Measurements from ENCODE around the gene SGPP2. TPM values are rescaled to one million over a fixed set of nuclear protein-coding genes. Genes with fewer than 3 reads are reported as not detected.

Gene SGPP2
- polyA plus RNA-seq, 3 donors, result not detected

- H3K27ac Mint-ChIP-seq, result no peak overlapping the region
- no peaks in the 10 kb centered on the region for H3K79me2 ChIP-seq (ENCODE audit: insufficient read depth, low read length)
- H3K4me3 Mint-ChIP-seq, result peak overlapping the region in 1 of 2 donors; percentile 23
- H3K27me3 ChIP-seq (ENCODE audit: control insufficient read depth in 2 of 2, insufficient read depth in 2 of 2, low read length in 2 of 2), result peaks cover 25 to 28% of the 10 kb centered on the region in 2 donors
- no peaks in the 10 kb centered on the region for H3K36me3 ChIP-seq (replicated peaks in 1 of 2; ENCODE audit: control insufficient read depth in 1 of 2, insufficient read depth in 2 of 2, low read length in 2 of 2)
- H3K9ac ChIP-seq (ENCODE audit: insufficient read depth, low read length, poor library complexity, severe bottlenecking), result no peak overlapping the region
- H3K4me2 ChIP-seq (replicated peaks; ENCODE audit: extremely low read depth, low read length, poor library complexity, severe bottlenecking), result no peak overlapping the region
- no peak overlapping the region for H2AFZ ChIP-seq (ENCODE audit: insufficient read depth, low read depth, low read length, poor library complexity, severe bottlenecking)
- H4K20me1 ChIP-seq (ENCODE audit: insufficient read depth, low read length), result no peaks in the 10 kb centered on the region
- 100% methylated on average over 1 of the region's 3 CpGs for WGBS (ENCODE audit: insufficient coverage)
- H3K4me3 ChIP-seq (replicated peaks in 1 of 3; ENCODE audit: low read depth in 2 of 3, low read length in 3 of 3), result no peak overlapping the region
- H3K9me3 ChIP-seq (replicated peaks in 1 of 2; ENCODE audit: control insufficient read depth in 1 of 2, insufficient read depth in 1 of 2, low read length in 2 of 2), result no peaks in the 10 kb centered on the region
- H3K36me3 Mint-ChIP-seq, result peaks cover 0 to 2% of the 10 kb centered on the region in 2 donors
- peaks cover 5% of the 10 kb centered on the region in 2 donors for H3K4me1 ChIP-seq (ENCODE audit: control insufficient read depth in 1 of 2, insufficient read depth in 2 of 2, low read length in 2 of 2)
- peaks cover 18% of the 10 kb centered on the region for H3K4me1 Mint-ChIP-seq
- peaks cover 0 to 14% (median 0%) of the 10 kb centered on the region in 7 donors for H3K9me3 Mint-ChIP-seq
- TF ChIP-seq CTCF (IDR thresholded peaks at IDR 0.05), result no peak
- no peak for DNase-seq
- no peak overlapping the region for H3K27ac ChIP-seq (ENCODE audit: low read depth in 1 of 2, low read length in 2 of 2)
- H3K27me3 Mint-ChIP-seq (ENCODE audit: low read depth in 3 of 3), result peaks cover 38 to 47% (median 46%) of the 10 kb centered on the region in 3 donors
- intact Hi-C loops (cut with micrococcal nuclease), result no loop called here
Observed at GRCh38 chr2:222430071-222430470, 5.7 kb downstream of the SGPP2 start.

GRCh38 chr2:222430681-222431080 lies 6.3 kb downstream of the SGPP2 start:
- Mint-ChIP-seq H3K27ac (no peak overlapping the region), H3K36me3 (peaks cover 0 to 2% of the 10 kb centered on the region in 2 donors), H3K4me1 (peaks cover 14% of the 10 kb centered on the region), H3K4me3 (no peak overlapping the region), H3K9me3 (peaks cover 0 to 9% (median 0%) of the 10 kb centered on the region in 7 donors), H3K27me3 (ENCODE audit: low read depth in 3 of 3) (peaks cover 32 to 41% (median 40%) of the 10 kb centered on the region in 3 donors)
- no peak overlapping the region for H3K27ac ChIP-seq (ENCODE audit: low read depth in 1 of 2, low read length in 2 of 2)
- no peak overlapping the region for H3K4me3 ChIP-seq (replicated peaks in 1 of 3; ENCODE audit: low read depth in 2 of 3, low read length in 3 of 3)
- no peaks in the 10 kb centered on the region for H3K79me2 ChIP-seq (ENCODE audit: insufficient read depth, low read length)
- intact Hi-C loops (cut with micrococcal nuclease), result no loop called here
- H4K20me1 ChIP-seq (ENCODE audit: insufficient read depth, low read length), result no peaks in the 10 kb centered on the region
- no peak overlapping the region for H3K4me2 ChIP-seq (replicated peaks; ENCODE audit: extremely low read depth, low read length, poor library complexity, severe bottlenecking)
- H3K9me3 ChIP-seq (replicated peaks in 1 of 2; ENCODE audit: control insufficient read depth in 1 of 2, insufficient read depth in 1 of 2, low read length in 2 of 2), result no peaks in the 10 kb centered on the region
- TF ChIP-seq CTCF (IDR thresholded peaks at IDR 0.05), result no peak
- DNase-seq, result peak in 1 of 3 donors; percentile 63
- no peaks in the 10 kb centered on the region for H3K4me1 ChIP-seq (ENCODE audit: control insufficient read depth in 1 of 2, insufficient read depth in 2 of 2, low read length in 2 of 2)
- no peaks in the 10 kb centered on the region for H3K36me3 ChIP-seq (replicated peaks in 1 of 2; ENCODE audit: control insufficient read depth in 1 of 2, insufficient read depth in 2 of 2, low read length in 2 of 2)
- H3K27me3 ChIP-seq (ENCODE audit: control insufficient read depth in 2 of 2, insufficient read depth in 2 of 2, low read length in 2 of 2), result peaks cover 18 to 22% of the 10 kb centered on the region in 2 donors
- no peak overlapping the region for H3K9ac ChIP-seq (ENCODE audit: insufficient read depth, low read length, poor library complexity, severe bottlenecking)
- H2AFZ ChIP-seq (ENCODE audit: insufficient read depth, low read depth, low read length, poor library complexity, severe bottlenecking), result no peak overlapping the region
